ENCODE measurements around the gene PRUNE2.

Gene PRUNE2

DNA sequence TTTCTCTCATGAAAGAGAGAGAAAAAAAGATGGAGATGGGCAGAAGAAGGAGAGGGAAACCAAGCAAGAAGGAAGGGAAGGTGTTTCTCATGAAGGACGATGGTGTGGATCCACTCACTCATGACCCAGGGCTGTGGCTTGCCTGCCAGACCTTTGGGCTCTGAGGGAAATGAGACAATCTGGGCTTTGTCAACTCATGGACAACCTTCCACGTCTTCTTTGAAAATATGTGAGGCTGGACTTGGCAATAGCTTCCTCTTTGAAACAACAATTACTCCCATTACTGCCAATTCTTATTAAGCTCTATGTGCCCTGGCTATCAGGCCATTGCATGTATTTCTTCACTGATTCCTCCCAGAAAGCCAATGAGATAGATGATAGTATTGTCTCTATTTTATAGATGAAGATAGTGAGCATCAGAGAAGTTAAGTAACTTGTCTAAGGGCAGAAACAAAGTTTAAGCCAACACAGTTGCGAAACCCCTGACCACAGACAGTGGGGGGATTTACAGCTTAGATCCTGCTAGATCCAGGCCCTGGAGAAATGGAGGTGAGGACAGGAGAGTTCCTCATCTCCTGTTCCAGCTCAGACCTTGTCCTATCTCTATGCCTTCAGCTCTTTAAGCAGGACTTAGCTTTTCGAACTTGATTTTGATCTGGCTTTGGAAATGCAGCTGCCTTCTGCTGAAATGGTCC lies 314.5 kb downstream of the PRUNE2 start:
- H3K4me3 ChIP-seq (ENCODE audit: low read depth, low read length), result no peak overlapping the region
- no peak for DNase-seq (ENCODE audit: low read depth)
- TF ChIP-seq, protein P1, sequence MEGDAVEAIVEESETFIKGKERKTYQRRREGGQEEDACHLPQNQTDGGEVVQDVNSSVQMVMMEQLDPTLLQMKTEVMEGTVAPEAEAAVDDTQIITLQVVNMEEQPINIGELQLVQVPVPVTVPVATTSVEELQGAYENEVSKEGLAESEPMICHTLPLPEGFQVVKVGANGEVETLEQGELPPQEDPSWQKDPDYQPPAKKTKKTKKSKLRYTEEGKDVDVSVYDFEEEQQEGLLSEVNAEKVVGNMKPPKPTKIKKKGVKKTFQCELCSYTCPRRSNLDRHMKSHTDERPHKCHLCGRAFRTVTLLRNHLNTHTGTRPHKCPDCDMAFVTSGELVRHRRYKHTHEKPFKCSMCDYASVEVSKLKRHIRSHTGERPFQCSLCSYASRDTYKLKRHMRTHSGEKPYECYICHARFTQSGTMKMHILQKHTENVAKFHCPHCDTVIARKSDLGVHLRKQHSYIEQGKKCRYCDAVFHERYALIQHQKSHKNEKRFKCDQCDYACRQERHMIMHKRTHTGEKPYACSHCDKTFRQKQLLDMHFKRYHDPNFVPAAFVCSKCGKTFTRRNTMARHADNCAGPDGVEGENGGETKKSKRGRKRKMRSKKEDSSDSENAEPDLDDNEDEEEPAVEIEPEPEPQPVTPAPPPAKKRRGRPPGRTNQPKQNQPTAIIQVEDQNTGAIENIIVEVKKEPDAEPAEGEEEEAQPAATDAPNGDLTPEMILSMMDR (IDR thresholded peaks at IDR 0.05; ENCODE audit: low read depth, low read length, missing control alignments), result no peak

DNA sequence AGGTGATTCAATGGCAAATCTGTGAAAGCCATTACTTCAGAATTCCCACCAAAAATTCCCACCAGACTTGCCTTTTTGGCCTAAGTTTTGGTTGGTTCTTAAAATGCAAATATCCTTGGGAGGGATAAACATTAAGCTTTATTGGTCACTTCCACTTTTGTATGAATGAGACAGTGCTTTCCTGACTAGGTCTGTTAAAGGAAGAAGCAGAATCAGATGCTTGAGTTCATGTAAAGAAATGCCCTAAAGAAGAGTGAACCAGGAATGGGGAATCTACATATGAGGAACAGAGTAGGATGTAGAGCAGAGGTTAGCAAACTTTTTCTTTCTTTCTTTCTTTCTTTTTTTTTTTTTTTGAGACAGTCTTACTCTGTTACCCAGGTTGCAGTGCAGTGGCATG lies 317.6 kb downstream of the PRUNE2 start:
- no peak overlapping the region for H3K4me3 ChIP-seq (ENCODE audit: low read depth, low read length)
- TF ChIP-seq, protein P1 (IDR thresholded peaks at IDR 0.05; ENCODE audit: low read depth, low read length, missing control alignments), result no peak
- DNase-seq (ENCODE audit: low read depth), result no peak

DNA sequence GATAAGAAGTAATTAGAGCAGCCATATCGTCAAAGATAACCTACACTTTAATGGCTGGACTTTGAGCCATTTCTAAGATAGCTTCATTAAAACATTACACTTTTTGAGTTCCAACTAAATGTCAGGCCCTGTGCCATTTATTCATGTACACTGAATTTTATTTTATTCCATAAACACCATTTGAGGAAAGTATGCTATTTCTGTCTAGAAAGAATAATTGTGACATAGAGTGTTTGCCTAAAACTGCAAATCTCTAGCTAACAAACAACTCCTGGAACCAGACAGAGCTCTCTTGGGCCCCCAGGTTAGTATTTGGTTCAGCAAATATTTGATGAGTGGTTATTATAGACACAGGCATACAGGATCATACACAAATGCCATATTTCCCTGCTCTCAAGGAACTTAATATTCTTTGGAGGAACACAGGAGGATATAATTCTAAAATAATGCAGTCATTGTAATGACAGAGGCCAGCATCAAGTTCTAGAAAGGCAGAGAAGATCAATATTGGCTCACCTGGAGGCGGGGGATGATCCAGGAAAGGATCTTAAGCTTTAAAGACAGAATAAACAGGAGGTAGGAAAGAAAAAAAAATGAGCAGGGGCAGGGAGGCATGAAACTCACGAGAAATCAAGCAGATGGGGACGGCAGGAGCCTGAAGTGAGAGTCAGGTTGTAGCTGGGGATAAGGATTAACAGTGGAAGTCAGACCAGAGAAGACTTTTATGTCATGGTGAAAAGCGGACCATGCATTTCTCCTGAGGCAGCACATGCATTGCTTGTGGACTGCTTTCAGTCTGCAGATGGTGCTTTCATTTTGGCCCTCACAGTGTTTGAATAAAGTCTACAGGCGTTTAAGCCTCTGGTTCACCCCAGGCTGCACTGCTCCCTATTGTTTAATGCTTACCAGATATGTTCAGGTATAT lies 319.3 kb downstream of the PRUNE2 start:
- DNase-seq (ENCODE audit: low read depth), result no peak
- TF ChIP-seq, protein P1 (IDR thresholded peaks at IDR 0.05; ENCODE audit: low read depth, low read length, missing control alignments), result no peak
- H3K4me3 ChIP-seq (ENCODE audit: low read depth, low read length), result no peak overlapping the region

DNA sequence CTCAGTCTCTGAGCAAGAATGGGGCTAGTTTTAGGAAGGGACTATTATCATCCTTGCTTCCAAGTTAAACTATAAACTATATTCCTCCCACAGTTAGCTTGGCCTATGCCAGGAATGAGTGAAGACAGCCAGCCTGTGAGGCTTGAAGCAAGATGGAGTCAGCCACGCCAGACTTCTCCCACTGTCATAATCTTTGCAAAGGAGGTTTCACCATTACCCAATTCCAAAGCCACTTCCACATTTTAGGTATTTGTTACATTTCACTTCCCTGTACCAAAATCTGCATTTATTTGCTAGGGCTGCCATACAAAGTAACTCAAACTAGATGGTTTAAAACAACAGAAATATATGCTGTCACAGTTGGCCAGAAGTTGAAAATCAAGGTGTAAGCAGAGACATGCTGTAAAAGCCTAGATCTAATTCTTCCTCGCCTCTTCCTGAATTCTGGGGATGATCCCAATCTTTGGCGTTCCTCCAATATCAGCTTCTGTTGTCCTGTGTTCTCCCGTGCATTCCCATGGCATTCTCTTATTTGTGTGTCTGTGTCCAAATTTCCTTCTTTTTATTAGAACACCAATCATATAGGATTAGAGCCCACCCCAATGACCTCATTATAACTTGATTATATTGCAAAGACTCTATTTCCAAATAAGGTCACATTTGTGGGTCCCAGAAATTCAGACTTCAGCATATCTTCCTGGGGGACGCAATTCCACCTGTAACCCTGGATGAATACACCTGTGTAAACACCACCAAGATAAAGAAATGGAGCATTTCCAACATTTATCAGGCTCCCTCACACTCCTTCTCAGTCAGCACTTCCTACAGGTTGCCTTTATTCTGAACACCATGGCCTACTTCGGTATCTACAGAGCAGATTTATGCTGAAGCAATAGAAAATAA lies 320.2 kb downstream of the PRUNE2 start:
- TF ChIP-seq, protein P1 (IDR thresholded peaks at IDR 0.05; ENCODE audit: low read depth, low read length, missing control alignments), result no peak
- DNase-seq (ENCODE audit: low read depth), result no peak

DNA sequence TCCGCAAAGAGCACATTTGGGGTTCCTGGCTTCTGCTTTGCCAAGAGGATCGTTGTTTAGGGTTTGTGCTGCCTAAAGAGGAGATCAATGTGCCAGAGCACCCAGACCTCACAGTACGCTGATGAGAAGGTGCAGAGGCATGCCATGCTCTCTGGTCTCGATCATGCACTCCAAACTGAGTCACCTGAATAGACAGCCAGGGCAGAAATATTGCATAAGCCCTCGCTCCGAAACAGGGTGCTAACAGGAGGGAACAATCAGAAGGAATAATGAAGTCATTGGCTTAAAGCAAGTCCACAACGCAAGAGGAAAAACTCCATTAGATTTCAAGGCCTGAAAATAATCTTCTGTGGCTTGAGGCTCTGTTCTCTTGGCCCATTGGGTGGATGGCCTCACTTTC lies 322.7 kb downstream of the PRUNE2 start:
- no peak for DNase-seq (ENCODE audit: low read depth)
- TF ChIP-seq, protein P1 (IDR thresholded peaks at IDR 0.05; ENCODE audit: low read depth, low read length, missing control alignments), result no peak
- H3K4me3 ChIP-seq (ENCODE audit: low read depth, low read length), result no peak overlapping the region

More for the DNA sequence above, 320.2 kb downstream of the PRUNE2 start:
- no peak overlapping the region for H3K4me3 ChIP-seq (ENCODE audit: low read depth, low read length)

DNA sequence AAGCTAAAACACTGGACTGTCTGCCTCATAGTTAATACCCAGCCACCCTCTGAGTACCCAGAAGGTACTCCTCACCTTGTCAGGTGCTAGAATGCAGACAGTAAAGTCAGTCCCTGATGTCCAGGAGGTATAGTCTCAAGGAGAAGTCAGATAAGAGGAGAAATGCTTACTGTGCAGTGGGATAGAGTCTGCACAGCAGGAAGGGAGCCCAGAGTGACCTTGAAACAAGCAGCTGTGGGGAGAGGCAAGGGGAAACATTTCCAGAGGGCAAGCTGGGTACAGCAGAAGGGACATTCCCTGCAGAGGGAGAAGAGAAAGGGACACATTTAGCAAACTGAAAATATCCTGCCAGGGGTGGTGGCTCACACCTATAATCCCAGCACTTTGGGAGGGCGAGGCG lies 324.2 kb downstream of the PRUNE2 start:
- no peak for DNase-seq (ENCODE audit: low read depth)
- no peak overlapping the region for H3K4me3 ChIP-seq (ENCODE audit: low read depth, low read length)
- TF ChIP-seq, protein P1 (IDR thresholded peaks at IDR 0.05; ENCODE audit: low read depth, low read length, missing control alignments), result no peak

Measured in GM12864 (cell line).